ENCODE data around the gene VASN.

DNA sequence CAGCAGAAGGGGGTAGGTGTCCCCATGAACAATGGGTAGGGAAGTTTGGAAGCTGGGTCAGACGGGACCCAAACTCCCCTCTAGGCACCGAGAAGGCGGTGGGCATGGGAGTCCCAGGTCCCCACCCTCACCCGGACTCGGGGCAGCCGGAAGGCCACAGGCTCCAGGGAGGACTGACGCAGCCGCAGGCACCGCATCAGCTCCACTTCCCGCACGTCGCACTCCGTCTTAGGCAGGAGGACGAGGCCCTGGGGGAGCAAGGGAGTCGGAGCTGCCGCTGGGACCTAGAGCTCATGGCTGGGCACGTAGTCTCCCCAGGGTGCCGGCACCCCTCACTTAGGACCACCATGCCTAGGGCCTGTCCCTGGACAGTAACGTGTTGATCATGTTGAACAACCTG, 13.4 kb upstream of the VASN start:
- TF ChIP-seq, protein P1, sequence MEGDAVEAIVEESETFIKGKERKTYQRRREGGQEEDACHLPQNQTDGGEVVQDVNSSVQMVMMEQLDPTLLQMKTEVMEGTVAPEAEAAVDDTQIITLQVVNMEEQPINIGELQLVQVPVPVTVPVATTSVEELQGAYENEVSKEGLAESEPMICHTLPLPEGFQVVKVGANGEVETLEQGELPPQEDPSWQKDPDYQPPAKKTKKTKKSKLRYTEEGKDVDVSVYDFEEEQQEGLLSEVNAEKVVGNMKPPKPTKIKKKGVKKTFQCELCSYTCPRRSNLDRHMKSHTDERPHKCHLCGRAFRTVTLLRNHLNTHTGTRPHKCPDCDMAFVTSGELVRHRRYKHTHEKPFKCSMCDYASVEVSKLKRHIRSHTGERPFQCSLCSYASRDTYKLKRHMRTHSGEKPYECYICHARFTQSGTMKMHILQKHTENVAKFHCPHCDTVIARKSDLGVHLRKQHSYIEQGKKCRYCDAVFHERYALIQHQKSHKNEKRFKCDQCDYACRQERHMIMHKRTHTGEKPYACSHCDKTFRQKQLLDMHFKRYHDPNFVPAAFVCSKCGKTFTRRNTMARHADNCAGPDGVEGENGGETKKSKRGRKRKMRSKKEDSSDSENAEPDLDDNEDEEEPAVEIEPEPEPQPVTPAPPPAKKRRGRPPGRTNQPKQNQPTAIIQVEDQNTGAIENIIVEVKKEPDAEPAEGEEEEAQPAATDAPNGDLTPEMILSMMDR (conservative IDR thresholded peaks at IDR 0.05), result no peak
- no peak for TF ChIP-seq EZH2 (IDR thresholded peaks at IDR 0.05; ENCODE audit: low read depth)
